NCI-H2196 (cell line): ENCODE measurements around the gene ZBTB21.

Experiments used
- DNase-seq: peaks from one replicate; lab custom pipeline; 2025; ENCODE audit not compliant: unreplicated experiment; lab: John Stamatoyannopoulos, UW

Gene ZBTB21

DNA sequence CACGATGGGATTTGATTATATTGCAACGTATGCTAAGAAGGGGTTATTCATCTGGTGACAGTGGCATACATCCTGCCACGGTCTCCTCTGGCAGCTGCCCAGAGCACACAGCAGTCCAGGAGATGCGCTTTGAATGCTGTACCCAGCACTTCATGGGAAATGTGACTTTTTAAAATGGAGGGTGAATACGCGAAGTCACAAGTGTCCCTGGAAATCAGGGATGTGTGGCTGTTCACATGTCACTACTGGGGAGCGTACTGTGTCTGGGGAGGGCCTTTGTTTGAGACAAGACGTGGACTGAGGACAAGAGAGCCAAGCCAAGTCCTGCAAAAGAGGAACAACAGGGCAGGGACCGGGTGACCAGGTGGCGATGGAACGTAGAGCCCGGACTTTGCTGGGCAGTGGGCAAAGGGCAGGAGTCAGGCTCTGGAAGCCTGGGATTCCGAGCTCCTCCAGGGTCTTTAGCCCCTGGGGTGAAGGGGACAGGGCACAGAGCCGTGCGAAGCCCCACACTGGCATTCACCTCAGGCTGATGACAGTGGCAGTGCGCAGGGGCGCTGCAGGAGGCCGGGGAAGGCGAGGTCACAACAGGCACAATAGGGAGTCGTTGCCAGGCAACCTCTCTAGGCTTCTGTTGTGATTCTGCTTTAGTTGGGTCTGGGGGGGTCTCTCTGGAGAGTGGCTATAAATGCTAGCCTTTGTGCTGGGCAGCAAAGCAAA, 11.4 kb upstream of the ZBTB21 start:
- DNase-seq, result no peak

DNA sequence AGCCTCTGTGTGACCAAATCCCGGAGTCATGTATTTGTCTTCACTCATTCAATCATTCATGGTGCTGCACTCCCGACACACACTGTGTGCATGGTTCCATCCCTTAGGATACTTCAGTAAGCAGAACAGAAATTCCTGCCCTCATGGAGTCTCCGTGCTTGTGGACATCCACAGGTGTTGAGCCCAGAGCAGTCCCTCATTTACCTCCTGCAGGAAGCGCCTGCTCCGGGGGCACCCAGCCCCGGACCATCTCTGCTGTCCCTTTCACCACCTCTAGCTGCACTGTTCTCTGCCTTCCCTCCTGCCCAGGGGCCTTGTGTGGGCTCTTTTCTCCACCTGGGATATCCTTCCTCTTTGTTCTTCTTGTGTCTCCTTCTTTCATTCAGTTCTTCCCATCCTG, 9.5 kb upstream of the ZBTB21 start:
- DNase-seq, result no peak

DNA sequence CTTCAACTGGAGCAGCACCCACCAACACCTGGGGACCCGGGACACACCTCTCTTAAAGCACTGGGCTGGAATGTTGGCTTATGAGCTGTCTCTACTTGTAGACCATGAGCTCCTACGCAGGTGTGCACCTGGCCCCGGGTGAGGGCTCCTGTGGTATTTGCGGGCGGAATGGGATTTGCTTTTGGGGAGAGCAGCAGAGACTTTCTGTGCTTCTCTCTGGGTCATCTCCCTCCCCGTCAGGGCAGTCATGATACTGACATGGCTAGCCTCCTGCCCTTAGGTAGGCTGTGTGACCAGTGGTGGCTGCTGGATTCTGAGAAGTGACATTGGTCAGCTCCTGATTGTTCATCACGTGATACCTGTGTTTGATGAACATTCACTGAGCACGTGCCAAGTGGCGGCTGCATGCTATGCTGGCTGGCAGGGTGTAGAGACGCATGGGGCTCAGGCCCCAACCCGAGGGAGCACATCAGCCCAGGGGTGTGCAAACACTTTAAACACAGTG, 9.0 kb upstream of the ZBTB21 start:
- DNase-seq, result peak; percentile 8

DNA sequence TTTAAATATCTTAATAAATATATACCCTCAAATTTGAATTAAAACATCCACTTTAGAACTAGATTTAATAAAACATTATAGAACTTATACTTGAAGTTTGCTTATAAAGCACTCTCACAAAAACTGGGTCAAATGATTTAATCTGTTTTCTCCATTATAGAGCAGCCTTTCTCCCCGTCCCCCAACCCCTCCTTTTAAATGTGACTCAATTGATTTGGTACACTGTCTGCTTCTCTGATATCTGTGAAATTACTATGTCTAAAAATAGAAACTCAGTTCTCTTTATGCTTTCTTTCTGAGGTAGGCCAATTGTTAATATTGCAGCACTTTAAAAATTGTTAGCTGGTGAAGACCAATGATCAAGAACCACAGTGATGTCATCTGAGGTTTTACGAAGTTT, 6.9 kb upstream of the ZBTB21 start:
- no peak for DNase-seq

DNA sequence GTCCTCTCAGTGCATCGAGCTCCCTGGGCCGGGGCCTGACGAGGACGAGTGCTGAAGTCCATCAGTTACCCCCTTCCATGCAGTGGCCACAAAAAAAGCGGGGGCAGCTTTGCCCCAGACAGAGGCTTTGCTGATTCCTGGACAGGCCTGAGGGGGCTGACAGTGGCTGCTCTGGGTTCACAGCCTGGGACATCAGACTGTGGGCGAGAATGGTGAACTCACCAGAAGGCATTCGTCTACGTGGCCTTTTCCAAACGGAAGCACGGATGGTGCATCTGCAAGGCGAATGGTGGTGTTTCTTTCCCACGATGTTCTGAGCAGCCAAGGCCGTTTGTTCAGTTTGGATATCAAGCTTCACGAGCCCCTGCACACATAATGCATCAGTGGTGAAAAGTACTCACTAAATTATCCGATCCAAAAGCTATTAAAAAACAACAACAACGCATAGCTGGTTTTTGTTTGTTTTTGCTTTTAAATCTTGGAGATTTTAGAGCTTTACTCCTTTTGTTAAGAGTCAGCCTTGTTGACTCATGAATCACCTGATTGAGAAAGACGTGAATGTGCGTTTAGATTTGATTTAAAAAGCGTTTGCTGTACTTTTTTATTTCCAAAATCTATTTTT, 6.3 kb upstream of the ZBTB21 start:
- DNase-seq, result no peak

DNA sequence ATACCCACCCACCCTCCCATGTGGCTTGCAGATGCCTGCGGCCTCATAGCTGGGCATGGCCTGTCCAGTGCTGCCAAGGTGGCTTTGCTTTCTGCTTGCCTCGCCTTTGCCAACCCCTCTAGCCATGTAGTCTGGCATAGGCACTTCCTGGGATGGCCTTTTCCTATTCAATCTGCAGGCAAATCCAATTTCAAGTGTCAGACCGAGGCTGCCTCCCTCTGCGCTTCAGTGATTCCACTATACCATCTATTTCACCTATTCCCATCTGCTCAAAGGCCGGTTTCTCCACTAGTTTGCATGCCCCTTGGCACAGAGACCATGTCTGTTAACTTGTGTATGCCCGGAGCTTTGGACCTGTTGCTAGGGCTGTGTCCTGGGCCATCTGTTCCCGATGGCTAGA, 3.8 kb upstream of the ZBTB21 start:
- peak; percentile 26 for DNase-seq

DNA sequence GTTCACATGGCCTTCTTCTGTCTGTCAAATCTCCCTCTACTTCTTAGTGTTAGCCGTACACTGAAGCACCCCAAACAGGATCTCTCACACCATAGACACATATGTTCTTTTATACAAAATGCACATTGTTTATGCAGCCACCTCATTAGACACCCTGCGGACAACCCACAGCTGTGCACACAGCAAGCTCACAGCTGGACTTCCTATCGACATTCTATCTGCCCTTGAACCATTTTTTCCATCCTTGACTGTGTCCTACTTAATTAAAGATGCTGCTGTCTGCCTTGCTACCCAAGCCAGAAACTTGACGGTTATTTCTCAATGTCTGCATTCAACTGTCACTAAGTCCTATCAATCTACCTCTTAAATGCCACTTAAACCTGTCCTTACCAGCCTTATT, 3.2 kb upstream of the ZBTB21 start:
- peak; percentile 66 for DNase-seq

DNA sequence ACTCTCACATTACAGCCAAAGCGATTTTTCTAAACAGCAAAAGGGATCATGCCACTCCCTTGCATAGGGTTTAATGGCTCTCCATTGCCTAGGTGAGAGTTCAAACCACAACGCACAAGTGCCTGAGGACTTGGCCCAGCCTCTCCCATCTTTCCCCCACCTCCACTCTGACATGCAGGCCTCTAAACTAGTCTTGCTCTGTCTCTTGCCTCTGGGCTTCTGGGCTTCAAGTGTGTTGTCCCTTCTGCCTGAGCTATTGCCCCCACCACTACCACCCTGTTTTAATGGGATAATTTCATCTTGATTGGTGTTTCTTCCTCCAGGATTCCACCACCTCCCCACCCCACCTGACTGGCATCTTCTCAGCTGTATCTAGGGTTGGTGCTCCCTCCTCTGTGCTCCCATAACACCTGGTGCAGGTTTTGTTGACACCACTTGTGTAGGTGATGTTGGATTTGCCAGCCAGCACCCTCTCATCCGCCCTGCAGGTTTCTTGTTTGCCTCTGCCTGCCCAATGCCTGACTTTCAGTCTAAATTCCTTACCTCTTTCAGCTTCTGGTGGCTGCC, 2.7 kb upstream of the ZBTB21 start:
- DNase-seq, result peak; percentile 66

DNA sequence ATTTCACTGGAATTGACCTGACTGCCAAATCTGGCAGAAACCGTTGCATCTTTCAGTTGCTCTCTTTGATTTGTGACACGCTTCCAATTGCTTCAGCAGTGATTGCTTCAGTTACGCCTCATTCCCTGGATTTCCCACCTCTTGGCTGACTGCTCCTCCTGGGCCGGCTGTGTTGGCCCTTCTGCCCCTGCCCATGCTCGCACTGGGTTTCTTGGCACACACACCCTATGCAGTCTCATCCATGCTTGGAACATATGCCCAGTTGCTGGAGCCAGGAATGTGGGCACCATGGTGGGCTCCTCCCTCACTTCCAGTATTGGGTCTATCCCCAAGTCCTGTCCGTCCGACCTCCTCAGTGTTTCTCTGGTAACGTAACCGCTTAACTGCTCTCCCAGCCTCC, 2.2 kb upstream of the ZBTB21 start:
- DNase-seq, result peak; percentile 7

DNA sequence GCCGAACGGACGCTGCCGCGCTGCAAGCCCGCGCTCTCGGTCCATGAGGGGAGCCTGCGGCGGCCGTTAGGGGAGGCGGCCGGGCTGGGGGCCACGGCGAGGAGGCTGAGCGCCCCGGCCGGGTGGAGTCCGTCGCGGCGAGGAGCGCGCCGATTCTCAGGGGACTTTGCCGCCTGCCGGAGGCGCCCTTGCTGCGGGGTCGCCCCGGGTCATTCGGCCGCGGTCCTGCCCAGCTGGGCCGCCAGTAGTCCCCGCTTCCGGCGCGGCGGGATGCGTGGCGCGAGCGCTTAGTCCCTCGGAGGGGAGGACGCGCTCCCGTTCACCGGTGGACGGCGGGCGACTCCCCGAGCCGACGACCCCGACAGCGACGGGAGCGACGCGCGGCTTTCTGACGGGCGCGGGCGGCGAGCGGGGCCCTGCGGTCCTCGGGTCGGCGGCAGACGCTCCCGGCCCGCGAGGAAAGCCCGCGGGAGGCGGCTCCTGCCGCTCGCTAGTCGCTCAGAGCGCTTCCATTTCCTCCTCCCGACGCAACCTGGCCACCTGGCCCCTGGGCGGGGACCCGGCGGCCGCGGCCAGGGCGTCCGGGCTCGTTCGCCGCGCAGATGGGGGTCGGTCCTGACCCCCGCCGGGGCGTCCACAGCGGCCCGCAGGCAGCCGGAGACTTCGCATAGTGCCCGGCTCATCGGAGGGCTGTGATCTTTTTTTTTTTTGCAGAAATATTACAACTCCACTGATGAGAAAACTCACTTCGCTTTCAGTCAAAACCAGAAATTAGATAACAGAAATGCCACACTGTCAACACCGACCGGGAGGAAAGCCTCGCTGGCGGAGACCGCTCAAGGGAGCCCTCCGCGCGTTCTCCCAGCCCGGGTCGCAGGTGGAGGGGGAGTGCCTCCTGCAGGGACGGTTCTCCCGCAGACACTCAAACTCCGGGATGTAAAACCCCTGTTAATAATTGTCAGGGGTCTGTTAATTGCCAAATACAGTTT, 641 bp upstream of the ZBTB21 start:
- peak; percentile 48 for DNase-seq

DNA sequence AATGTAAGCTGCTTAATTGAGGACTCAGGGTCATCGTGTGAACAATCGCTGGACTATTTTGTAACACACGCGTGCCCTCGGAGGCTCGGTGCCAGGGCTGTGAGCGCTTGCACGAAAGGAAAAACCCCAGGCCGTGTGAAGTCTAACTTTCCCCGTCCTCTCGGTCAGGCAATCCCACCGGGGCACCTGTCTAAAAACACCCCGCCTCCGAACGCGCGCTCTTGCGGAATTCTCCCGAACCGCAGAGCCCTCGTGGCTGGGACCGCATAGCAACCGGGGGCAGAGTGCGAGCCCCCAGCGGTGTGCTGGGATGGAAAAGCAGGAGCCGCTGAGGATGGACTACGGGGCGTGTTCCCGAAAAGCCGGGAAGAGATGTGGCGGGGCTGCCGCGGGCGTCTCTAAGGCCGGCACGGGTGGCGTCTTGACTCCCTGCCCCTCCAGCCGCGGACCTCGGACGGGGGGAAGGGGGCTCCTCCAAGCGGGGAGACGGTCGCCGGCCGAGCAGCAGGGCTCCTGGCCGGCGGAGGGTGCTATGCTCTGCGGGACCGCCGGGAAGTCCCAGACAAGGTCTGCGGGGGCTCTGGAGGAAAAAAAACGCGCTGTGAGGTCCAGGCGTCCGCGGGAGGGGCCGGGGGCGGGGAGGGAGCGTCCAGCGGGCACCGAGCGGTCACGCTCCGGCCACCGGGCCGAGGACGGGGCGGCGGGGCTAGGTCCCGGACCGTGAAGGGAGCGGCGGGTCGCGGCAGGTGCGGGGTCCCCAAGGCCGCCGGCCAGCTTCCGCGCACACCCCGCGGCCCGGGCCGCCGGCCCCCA, 936 bp downstream of the ZBTB21 start:
- DNase-seq, result no peak

DNA sequence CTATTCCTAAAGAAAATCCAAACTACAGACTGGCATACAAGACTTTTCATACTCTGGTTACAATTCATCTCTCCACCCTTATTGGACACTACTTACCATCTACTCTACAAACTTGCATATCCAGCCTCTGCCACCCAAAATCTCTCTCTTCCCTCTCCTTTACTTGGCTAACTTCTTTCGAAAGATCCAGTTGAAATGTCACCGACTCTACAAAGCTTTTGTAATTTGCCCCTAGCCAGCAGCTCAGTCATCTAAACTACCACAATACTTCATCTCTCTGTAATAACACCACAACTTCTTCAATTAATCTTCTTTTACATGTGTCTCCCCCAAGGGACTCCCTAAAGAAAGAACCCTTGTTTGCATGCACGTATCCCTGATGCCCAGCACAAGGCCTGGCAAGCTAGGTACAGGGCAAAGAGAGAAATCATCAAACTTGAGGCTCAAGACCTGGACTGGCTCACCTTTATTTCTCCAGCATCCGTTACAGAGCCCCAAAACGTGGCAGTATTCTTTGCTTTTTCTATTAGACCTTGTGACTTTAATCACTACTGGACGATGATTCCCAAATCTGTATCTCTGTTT, 2.7 kb downstream of the ZBTB21 start:
- no peak for DNase-seq

DNA sequence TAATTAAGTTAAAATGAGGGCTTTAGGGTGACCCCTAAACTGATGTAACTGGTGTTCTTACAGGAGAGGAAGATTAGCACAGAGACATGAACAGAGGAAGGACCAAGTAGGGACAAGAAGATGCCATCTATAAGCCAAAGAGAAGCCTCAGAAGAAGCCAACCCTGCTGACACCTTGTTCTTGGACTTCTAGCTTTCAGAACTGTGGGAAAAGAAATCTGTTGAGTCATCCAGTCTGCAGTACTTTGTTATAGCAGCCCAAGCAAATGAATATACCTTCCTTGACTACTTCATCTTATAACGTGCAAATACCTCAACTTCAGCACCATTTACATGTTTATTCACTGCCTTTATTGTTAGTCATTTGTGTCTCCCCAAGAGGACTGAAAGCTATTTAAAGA, 3.4 kb downstream of the ZBTB21 start:
- no peak for DNase-seq

DNA sequence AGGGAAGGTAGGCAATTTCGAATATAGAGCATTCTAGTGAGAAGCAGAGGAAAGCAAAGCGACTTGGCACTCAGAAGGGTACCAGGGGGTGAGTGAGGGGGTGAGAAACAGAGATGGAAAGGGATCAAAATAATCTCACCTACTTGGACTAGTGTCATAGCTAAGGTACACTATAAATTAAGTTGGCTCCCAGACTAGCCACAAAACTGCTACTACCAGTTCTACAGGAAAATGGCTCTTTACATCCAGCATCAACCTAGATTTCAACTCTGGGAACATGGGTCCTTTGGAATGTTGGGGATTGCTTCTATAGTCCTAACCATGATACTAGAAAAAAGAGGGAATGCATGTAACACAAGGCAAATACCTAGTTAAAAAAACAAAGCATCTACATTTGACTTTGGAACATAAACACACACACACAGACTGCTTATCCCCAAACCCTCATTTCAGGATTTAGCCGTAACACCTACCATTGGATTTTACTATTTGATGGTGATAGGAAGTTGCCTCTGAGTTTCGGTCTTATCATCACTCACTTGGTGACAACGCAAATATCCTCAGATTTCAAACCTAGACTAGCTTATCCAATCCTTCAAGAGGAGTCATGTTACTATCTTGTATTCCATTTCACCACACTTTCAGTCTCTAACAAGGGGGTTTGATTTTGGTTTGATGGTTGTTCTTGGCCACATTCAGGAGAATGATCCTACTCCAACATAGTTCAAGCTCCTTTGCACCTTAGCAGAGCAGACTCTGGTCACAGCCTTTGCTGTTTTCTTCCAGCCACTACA, 5.6 kb downstream of the ZBTB21 start:
- DNase-seq, result no peak

DNA sequence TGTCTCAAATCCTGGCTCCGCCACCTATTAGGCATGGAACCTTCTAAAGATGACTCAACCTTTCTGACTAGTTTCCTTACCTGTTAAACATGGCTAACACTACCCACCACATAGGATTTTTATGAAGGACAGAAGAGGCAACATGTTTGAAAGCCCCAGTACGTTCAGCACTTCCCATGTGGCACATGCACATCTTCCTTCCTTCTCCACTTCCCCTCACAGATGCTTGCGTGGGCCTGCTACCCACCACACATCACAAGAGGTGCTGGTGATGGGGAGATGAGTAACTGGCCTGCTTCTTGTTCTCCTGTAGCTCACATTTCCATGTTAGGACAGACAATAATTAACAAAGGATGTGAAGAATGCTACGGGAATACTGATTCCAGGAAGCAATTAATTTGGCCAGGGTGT, 7.1 kb downstream of the ZBTB21 start:
- DNase-seq, result no peak

DNA sequence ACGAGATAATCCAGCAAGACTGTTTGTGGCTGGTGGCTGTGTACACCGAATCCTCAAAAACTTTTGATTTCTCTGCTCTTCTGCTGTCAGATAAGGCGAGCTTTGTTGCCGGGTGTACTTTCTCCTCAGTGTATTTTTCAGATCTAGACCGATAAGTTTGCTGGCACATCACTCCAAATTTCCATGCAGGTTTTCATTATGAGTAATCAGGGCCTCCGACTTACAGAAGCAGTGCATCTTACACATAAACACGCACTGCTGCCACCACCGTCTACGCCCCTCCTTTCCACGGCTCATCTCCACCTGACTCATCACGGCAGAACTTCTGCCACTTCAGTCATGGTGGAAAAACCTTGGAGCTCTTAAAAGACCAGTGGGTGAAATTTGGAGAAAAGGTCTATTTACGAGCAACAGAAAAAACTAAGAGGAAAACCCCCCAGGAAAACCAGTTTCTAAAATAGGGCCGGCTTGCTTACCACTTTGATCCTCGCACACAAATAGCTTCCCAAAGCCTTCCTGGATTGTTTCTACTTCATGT, 7.7 kb downstream of the ZBTB21 start:
- DNase-seq, result no peak

DNA sequence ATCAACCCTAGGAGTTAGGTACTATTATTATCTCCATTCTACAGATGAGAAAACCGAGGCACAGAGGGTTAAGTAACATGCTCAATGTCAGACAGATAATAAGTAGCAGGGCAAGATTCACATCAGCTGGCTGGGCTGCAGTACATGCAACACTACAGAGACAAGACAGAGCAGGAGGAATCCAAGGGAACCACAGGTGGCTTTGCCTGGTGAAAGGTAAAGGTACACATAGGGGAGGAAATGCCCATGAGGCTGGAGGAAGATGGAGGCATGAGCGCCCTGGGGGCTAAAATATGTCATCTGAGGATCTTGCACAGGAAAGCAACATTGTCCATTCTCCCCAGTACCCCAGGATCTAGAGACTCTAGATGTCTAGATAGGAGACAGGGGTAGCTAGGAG, 8.4 kb downstream of the ZBTB21 start:
- no peak for DNase-seq

DNA sequence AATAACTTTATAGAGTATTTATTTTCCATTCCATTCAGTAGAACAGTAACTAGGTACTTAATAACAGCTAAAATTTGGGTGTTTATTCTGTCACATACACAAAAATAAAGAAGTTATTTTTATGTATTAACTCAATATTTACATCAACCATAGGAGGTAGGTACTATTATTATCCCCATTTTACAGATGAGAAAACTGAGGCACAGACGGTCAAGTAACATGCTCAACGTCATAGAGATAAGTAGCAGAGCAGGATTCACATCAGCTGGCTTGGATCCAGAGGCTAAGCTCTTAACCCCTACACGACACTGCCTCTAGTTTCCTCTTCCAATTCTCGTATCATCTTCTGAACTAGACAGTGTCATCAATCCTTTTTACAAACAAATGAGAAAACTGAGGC, 9.3 kb downstream of the ZBTB21 start:
- DNase-seq, result no peak

DNA sequence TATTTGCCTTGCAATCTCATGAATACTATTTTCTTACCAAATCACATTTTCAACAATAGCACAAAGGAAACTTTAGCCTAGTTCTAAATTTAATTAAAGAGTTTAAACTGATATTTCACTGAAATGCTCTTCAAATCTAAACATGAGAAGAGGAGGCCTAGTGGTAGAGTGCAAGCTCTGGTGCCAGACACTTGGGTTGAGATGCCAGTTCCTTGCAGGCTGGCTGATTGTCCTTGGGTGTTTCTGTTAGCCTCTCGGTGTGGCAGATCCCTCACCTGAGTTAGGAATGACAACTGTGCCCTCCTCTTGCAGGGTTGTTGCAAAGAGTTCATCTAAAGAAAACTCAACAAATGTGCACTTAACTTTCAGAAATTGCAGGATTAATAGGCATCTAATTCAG, 12.5 kb downstream of the ZBTB21 start:
- no peak for DNase-seq
